ENCODE data around the gene C1orf105. TPM values are rescaled to one million over a fixed set of nuclear protein-coding genes. Genes with fewer than 3 reads are reported as not detected.

C1orf105 gene
- total RNA-seq, 1 donor from 2014 or later: not detected

- Histone ChIP-seq H3K4me1 (no peaks in the 10 kb centered on the region), H3K27me3 (no peaks in the 10 kb centered on the region), H3K4me3 (no peak overlapping the region), H3K27ac (no peak overlapping the region), H3K36me3 (no peaks in the 10 kb centered on the region), H3K9me3 (no peaks in the 10 kb centered on the region)
- intact Hi-C loops (cut with DNase I): no loop called here
- no peak for DNase-seq (ENCODE audit: low spot score in 2 of 2)
- TF ChIP-seq CTCF (IDR thresholded peaks at IDR 0.05): no peak
Measured at GRCh38 chr1:172451002-172451443, 30.5 kb downstream of the C1orf105 start.

GRCh38 chr1:172452536-172453152, 32.2 kb downstream of the C1orf105 start:
- no peak for DNase-seq (ENCODE audit: low spot score in 2 of 2)

GRCh38 chr1:172453153-172453545, 32.7 kb downstream of the C1orf105 start:
- Histone ChIP-seq H3K4me3 (no peak overlapping the region), H3K27ac (no peak overlapping the region), H3K4me1 (no peaks in the 10 kb centered on the region), H3K9me3 (no peaks in the 10 kb centered on the region), H3K27me3 (no peaks in the 10 kb centered on the region), H3K36me3 (no peaks in the 10 kb centered on the region)
- no peak for TF ChIP-seq CTCF (IDR thresholded peaks at IDR 0.05)
- intact Hi-C loops (cut with DNase I): no loop called here
- no peak for DNase-seq (ENCODE audit: low spot score in 2 of 2)

More at GRCh38 chr1:172452536-172453152, 32.2 kb downstream of the C1orf105 start:
- Histone ChIP-seq H3K4me3 (no peak overlapping the region), H3K36me3 (no peaks in the 10 kb centered on the region), H3K27me3 (no peaks in the 10 kb centered on the region), H3K9me3 (no peaks in the 10 kb centered on the region), H3K4me1 (no peaks in the 10 kb centered on the region), H3K27ac (no peak overlapping the region)
- no peak for TF ChIP-seq CTCF (IDR thresholded peaks at IDR 0.05)
- intact Hi-C loops (cut with DNase I): no loop called here

GRCh38 chr1:172453607-172454006, 33.1 kb downstream of the C1orf105 start:
- Histone ChIP-seq H3K27ac (no peak overlapping the region), H3K4me1 (no peaks in the 10 kb centered on the region), H3K36me3 (no peaks in the 10 kb centered on the region), H3K9me3 (no peaks in the 10 kb centered on the region), H3K4me3 (no peak overlapping the region), H3K27me3 (no peaks in the 10 kb centered on the region)
- intact Hi-C loops (cut with DNase I): no loop called here
- DNase-seq (ENCODE audit: low spot score in 2 of 2): no peak
- TF ChIP-seq CTCF (IDR thresholded peaks at IDR 0.05): no peak

GRCh38 chr1:172455451-172455850, 35.0 kb downstream of the C1orf105 start:
- no peak for TF ChIP-seq CTCF (IDR thresholded peaks at IDR 0.05)
- intact Hi-C loops (cut with DNase I): no loop called here
- no peak overlapping the region for H3K4me3 ChIP-seq
- H3K4me1 ChIP-seq: no peaks in the 10 kb centered on the region
- no peaks in the 10 kb centered on the region for H3K27me3 ChIP-seq
- H3K27ac ChIP-seq: no peak overlapping the region
- H3K36me3 ChIP-seq: no peaks in the 10 kb centered on the region
- no peak for DNase-seq (ENCODE audit: low spot score in 2 of 2)
- H3K9me3 ChIP-seq: no peaks in the 10 kb centered on the region

- no peaks in the 10 kb centered on the region for H3K36me3 ChIP-seq
- H3K9me3 ChIP-seq: no peaks in the 10 kb centered on the region
- H3K4me1 ChIP-seq: no peaks in the 10 kb centered on the region
- H3K27me3 ChIP-seq: no peaks in the 10 kb centered on the region
- DNase-seq (ENCODE audit: low spot score in 2 of 2): no peak
- no peak overlapping the region for H3K4me3 ChIP-seq
- TF ChIP-seq CTCF (IDR thresholded peaks at IDR 0.05): no peak
- no peak overlapping the region for H3K27ac ChIP-seq
- intact Hi-C loops (cut with DNase I): no loop called here
Measured at GRCh38 chr1:172456344-172456769, 35.9 kb downstream of the C1orf105 start.

Measured in ascending aorta (tissue), 2 donors.